NCI-H2196 (cell line): ENCODE data around the gene GALNT14.

Experiments used
- DNase-seq: peaks from one replicate; lab custom pipeline; 2025; ENCODE audit not compliant: unreplicated experiment; lab: John Stamatoyannopoulos, UW

Gene GALNT14

GRCh38 chr2:31089645-31090044, 48.6 kb downstream of the GALNT14 start:
- DNase-seq, result no peak

GRCh38 chr2:31088504-31089195, 49.6 kb downstream of the GALNT14 start:
- no peak for DNase-seq

GRCh38 chr2:31087491-31087890, 50.7 kb downstream of the GALNT14 start:
- DNase-seq, result no peak

GRCh38 chr2:31086590-31086989, 51.6 kb downstream of the GALNT14 start:
- DNase-seq, result no peak

DNA sequence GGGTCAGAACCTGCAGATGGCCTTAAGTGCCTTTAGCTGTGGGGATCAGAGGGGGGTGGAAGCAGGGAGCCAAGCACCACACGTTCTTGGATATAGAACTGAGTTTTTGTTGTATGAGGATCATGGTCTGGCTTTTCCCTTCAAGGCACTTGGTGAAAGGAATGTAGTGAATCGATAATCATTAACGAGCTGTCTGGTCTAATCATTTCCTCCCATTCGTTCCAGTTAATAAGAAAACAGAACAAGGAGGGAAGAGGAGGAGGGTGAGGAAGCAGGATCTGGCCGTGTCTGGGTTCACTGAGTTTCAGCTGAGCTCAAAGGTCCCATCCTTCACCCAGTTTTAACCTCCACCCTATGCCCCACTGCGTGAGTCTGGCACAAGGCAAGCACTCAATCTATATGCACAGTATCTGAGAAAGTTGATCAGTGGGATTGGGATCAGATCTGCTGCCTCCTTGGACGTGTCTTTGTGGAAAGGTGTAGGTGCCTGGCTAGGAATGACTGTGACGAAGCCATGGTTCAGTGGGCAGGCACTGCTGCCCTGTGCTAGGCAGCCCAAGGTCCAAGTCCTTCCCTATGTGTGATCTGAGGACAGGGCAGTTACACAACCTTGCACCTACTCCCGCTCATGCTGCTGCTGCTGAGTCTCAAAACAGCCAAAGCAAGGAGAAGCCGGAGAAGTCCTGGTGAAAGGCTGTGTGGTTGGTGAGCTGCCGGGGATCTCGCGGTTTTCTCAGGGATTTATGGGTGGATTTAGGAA, 54.8 kb downstream of the GALNT14 start:
- DNase-seq, result no peak

- DNase-seq, result no peak
These were observed 56.2 kb downstream of the GALNT14 start for GRCh38 chr2:31082002-31082401.

DNA sequence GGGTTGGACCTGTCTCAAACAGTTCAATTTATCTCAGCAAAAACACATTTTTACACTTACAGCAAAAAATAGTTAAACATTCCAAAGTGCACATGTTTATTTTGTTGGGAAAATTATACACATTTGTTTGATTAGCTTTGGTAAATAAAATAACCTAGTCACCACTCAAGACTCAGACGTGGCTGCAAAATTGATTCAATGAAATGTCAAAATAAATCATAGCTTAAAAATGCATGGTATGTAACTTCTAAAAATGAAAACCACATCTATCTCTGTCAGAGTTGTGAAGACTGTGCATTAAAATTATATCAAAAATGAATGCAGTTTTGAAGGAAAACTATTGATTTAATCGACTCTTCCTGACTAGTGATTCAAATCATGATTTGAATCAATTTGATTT, 56.7 kb downstream of the GALNT14 start:
- no peak for DNase-seq

DNA sequence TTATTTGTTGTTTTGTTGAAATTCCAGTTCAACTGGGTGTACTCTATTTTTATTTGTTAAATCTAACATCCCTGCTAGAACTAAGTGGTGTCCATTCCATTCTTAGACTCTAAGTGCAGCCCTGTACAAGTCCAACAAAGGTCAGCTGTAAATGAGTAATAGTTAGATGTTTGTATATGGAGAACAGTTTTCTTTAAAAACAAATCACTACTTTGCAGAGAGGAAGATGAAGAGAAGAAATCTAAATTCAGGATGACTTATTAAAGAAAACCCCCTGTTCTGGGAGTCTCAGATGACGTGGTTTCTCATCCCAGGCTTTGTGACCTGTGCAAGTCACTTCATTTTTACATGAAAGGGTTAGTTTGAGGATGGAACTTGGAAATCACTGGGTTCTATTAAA, 57.9 kb downstream of the GALNT14 start:
- no peak for DNase-seq

GRCh38 chr2:31079665-31080064, 58.6 kb downstream of the GALNT14 start:
- no peak for DNase-seq

GRCh38 chr2:31078579-31079105, 59.6 kb downstream of the GALNT14 start:
- DNase-seq, result no peak

DNA sequence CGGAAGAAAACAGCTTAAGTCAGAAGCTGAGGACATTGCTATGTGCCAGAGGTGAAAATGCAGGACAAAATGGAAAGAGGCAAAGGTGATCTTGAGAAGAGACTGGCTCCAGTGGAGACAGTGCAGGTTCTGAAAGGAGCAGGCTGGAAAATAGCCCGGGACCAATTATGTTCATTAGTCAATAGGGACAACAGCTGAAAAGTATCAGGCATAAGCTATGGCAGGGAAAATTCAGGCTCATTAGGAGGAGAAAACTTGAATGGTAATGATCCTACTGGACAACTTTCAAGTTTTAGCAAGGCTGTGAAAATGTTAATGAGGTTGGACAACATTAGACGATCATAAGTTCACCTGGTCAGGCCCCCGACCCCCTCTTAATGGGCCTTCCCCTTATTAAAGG, 60.2 kb downstream of the GALNT14 start:
- no peak for DNase-seq

GRCh38 chr2:31075941-31076590, 62.2 kb downstream of the GALNT14 start:
- no peak for DNase-seq

DNA sequence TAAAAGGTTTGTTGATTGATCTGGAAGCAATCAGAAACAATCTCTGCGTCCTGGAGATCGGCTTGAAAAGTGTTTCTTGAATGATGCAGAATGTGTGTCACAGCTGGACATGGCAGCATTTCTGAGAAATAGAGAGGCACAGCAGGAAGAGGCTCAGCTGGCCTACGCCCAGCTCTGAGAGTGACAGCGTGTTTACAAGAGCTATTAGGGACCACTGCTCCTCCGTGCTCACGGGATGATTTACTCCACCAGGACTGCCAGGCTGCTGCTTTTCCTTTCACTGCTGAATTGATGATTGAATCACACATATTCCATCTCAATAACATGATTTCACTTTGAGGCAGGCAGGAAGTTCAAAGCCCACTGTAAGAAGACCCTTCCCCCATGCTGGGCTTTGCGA, 62.8 kb downstream of the GALNT14 start:
- no peak for DNase-seq

DNA sequence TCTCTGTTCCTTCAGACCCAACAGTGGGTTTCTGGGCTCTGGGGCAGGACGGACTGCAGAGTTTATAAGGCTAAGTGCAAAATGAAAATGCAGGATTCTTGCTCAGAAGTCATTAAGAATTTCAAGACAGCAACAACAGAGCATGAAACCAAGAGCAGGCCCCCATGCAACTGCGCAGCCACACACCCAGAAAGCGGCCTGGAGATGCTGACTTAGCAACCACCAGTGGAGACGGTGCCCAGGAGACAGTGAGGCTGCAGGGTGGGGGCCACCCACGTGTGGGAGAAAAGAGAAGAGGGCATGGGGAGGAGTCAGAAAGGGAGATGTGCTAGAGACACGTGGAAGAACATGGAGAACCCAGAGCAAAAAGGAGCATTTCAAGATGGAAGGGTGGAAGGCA, 66.5 kb downstream of the GALNT14 start:
- DNase-seq, result no peak

DNA sequence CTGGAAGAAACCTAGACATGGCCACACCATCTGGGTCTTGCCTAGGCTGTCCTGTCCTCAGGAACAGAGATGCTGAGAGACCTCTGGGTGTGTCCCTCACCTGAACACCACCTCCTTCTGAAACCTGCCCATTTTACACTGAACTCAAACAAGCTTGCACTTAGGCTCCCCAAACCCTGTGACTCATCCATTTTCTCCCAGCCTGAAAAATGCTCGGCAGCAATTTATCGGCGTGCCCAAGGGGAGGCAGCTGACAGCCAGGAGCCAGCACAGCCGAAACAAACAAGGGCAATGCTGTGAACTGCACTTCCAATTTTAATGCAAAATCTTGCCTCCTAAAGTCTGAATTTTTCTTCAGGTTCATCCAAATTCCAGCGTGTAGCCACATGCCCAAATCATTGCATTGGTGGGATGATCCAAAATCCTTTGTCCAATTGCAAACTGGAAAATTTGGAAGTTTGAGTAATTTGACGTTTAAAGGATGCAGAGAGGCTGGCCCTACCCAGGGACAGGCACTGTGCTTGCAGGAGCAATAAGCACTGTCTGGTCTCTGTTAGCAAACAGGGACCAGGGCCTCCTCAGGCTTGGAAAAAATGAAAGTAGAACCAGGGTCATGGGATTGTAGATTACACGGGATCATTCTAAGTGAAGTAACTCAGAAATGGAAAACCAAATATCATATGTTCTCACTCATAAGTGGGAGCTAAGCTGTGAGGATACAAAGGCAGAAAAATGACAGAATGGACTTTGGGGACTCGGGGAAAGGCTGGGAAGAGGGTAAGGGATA, 67.7 kb downstream of the GALNT14 start:
- no peak for DNase-seq

DNA sequence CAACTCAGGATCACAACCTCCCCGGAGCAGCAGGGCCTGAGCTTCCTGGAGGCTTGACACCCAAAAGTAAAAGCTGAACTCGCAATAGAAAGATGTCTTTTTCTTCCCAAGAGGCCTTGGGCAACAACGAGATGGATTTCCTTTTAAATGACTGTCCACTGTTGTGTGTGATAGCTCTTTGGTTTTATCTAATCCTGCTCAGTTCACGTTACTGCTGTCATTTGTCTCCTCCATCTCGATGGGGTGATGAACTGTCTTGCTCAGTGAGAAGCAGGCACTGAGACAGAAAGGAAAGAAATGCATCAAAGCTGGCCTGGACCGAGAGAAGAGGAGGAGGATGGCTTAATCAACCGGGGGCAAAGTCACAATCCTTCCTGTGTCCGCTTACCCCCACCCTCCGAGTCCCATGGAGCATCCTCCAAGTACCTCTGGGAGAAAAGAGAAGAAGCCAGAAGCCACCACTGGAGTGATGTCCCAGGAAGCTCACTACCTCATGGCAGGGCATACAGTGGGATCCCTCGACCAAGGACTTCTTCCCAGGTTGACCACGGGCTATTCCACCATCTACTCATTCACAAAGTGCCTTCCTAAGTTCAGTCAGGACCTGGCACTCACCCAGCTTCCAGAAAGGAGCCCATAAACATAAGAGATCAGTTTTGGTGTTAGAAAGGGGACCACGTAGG, 68.5 kb downstream of the GALNT14 start:
- no peak for DNase-seq

- no peak for DNase-seq
These were observed 71.0 kb downstream of the GALNT14 start for GRCh38 chr2:31067259-31067658.

- DNase-seq, result no peak
These were observed 71.7 kb downstream of the GALNT14 start for GRCh38 chr2:31066551-31066950.

- no peak for DNase-seq
These were observed 72.2 kb downstream of the GALNT14 start for GRCh38 chr2:31066086-31066485.

GRCh38 chr2:31065356-31065755, 72.9 kb downstream of the GALNT14 start:
- no peak for DNase-seq

- DNase-seq, result no peak
These were observed 77.8 kb downstream of the GALNT14 start for GRCh38 chr2:31060397-31060796.
